OCI-LY3 (cell line): Measurements from ENCODE around the gene COQ9.
A peak's percentile ranks its signal among the peaks of the same experiment; 100 is the strongest.

Experiments used
- H2AFZ ChIP-seq: fragments of 200-600, 300-600 bp; shearing (Covaris generic); 2 replicates; pipeline ENCODE4 v1.6.0; 2014; ENCODE audit warnings: antibody characterized with exemption, low read depth, low read length
- H3K27ac ChIP-seq: fragments of 200-600, 300-600 bp; sonication (generic); 2 replicates; pipeline ENCODE4 v1.5.1; 2014; ENCODE audit warnings: mild to moderate bottlenecking, low read length, moderate library complexity, mixed read lengths
- H3K27me3 ChIP-seq: fragments of 200-600, 300-600 bp; sonication (generic); 2 replicates; pipeline ENCODE4 v1.6.1; 2014; ENCODE audit warnings: low read depth, low read length, mixed read lengths
- H3K36me3 ChIP-seq: fragments of 200-600, 300-600 bp; sonication (generic); replicated peaks from 2 replicates; pipeline ENCODE3; 2014; ENCODE audit warnings: low read depth, low read length, mixed read lengths
- H3K4me1 ChIP-seq: fragments of 300-600, 200-600 bp; sonication (generic); 2 replicates; pipeline ENCODE4 v1.6.1; 2014; ENCODE audit warnings: low read length, mixed read lengths
- H3K4me2 ChIP-seq: fragments of 200-600, 300-600 bp; sonication (generic); 2 replicates; pipeline ENCODE4 v1.6.1; 2014; ENCODE audit warnings: low read length, mixed read lengths
- H3K4me3 ChIP-seq: fragments of 300-600, 200-600 bp; sonication (generic); 2 replicates; pipeline ENCODE4 v1.5.1; 2014; ENCODE audit warnings: antibody characterized with exemption, mild to moderate bottlenecking, low read length, moderate library complexity
- H3K79me2 ChIP-seq: fragments of 300-600, 200-600 bp; shearing (Covaris generic); 2 replicates; pipeline ENCODE4 v1.6.1; 2014; ENCODE audit warnings: mild to moderate bottlenecking, low read length, mixed read lengths
- H3K9ac ChIP-seq: fragments of 300-600, 200-600 bp; shearing (Covaris generic); 2 replicates; pipeline ENCODE4 v1.6.0; 2014; ENCODE audit warnings: mild to moderate bottlenecking, low read length, moderate library complexity
- H3K9me3 ChIP-seq: fragments of 200-600, 300-600 bp; shearing (Covaris generic); 2 replicates; pipeline ENCODE4 v1.6.1; 2014; ENCODE audit warnings: low read length, mixed read lengths; ENCODE audit not compliant: insufficient read depth
- H4K20me1 ChIP-seq: fragments of 200-600, 300-600 bp; sonication (generic); 2 replicates; pipeline ENCODE4 v1.6.1; 2016; ENCODE audit warnings: low read length, mixed read lengths; ENCODE audit not compliant: insufficient read depth
- CTCF ChIP-seq: fragments of 200-600, 300-600 bp; sonication (generic); IDR thresholded peaks from 2 replicates; pipeline ENCODE4 v1.5.1; 2014; ENCODE audit warnings: antibody characterized with exemption, low read length, low read depth
- EZH2phosphoT487 ChIP-seq: fragments of 200-600 bp; shearing (Covaris generic); IDR thresholded peaks from 2 replicates; pipeline ENCODE4 v1.6.1; 2018; ENCODE audit warnings: antibody characterized with exemption, mixed run types, low read depth

COQ9 gene

GRCh38 chr16:57479976-57480753 is 32.9 kb downstream of the COQ9 start:
- Histone ChIP-seq H3K4me2 (peak overlapping the region; percentile 63; the same call in 1 of the 2 replicates), H3K4me3 (no peak overlapping the region), H3K27ac (no peak overlapping the region), H3K36me3 (no peaks in the 10 kb centered on the region), H3K79me2 (no peaks in the 10 kb centered on the region), H3K4me1 (peaks cover 19% of the 10 kb centered on the region), H3K27me3 (peaks cover 51% of the 10 kb centered on the region), H3K9me3 (no peaks in the 10 kb centered on the region), H2AFZ (no peak overlapping the region), H4K20me1 (no peaks in the 10 kb centered on the region), H3K9ac (no peak overlapping the region)
- TF ChIP-seq CTCF (no peak), EZH2phosphoT487 (no peak)

- no peak overlapping the region for H3K4me2 ChIP-seq
- no peak overlapping the region for H3K27ac ChIP-seq
These were observed 33.5 kb downstream of the COQ9 start for GRCh38 chr16:57480754-57481230.

GRCh38 chr16:57481421-57481820 is 34.1 kb downstream of the COQ9 start:
- 0 out of 2 replicates have a peak, but pooled peaks cover 3% of the 10 kb centered on the region for H4K20me1 ChIP-seq
- H3K9me3 ChIP-seq: no peaks in the 10 kb centered on the region
- H2AFZ ChIP-seq: no peak overlapping the region
- H3K27ac ChIP-seq: no peak overlapping the region
- no peak overlapping the region for H3K4me2 ChIP-seq
- TF ChIP-seq EZH2phosphoT487: no peak
- no peak for TF ChIP-seq CTCF
- H3K4me1 ChIP-seq: peaks cover 17% of the 10 kb centered on the region
- no peak overlapping the region for H3K4me3 ChIP-seq
- no peak overlapping the region for H3K9ac ChIP-seq
- H3K79me2 ChIP-seq: no peaks in the 10 kb centered on the region
- H3K27me3 ChIP-seq: peaks cover 59% of the 10 kb centered on the region
- H3K36me3 ChIP-seq: no peaks in the 10 kb centered on the region

More at GRCh38 chr16:57480754-57481230, 33.5 kb downstream of the COQ9 start:
- H3K9ac ChIP-seq: no peak overlapping the region
- H3K4me1 ChIP-seq: peaks cover 21% of the 10 kb centered on the region
- H3K36me3 ChIP-seq: no peaks in the 10 kb centered on the region
- no peaks in the 10 kb centered on the region for H3K9me3 ChIP-seq
- TF ChIP-seq EZH2phosphoT487 (no peak), CTCF (no peak)
- no peak overlapping the region for H2AFZ ChIP-seq
- peaks cover 57% of the 10 kb centered on the region for H3K27me3 ChIP-seq
- H3K79me2 ChIP-seq: no peaks in the 10 kb centered on the region
- 0 out of 2 replicates have a peak, but pooled peaks cover 3% of the 10 kb centered on the region for H4K20me1 ChIP-seq
- no peak overlapping the region for H3K4me3 ChIP-seq

- Histone ChIP-seq H3K27me3 (peaks cover 47% of the 10 kb centered on the region), H3K79me2 (no peaks in the 10 kb centered on the region), H3K9me3 (no peaks in the 10 kb centered on the region), H2AFZ (no peak overlapping the region), H3K9ac (no peak overlapping the region), H3K4me1 (peaks cover 29% of the 10 kb centered on the region), H3K27ac (no peak overlapping the region), H3K36me3 (no peaks in the 10 kb centered on the region), H3K4me3 (no peak overlapping the region), H3K4me2 (no peak overlapping the region), H4K20me1 (0 out of 2 replicates have a peak, but pooled peaks cover 3% of the 10 kb centered on the region)
- TF ChIP-seq CTCF: no peak
- TF ChIP-seq EZH2phosphoT487: no peak
These were observed 35.7 kb downstream of the COQ9 start for GRCh38 chr16:57482845-57483545.
